SK-N-SH treated with all-trans-retinoic acid at 6 μM for 48 hours (cell line): ENCODE measurements around the gene KCNMA1.

Source experiments
- ATAC-seq: fragments of 200-7000 bp; cut with Tn5 transposase; 3 replicates; pipeline ENCODE4 v1.9.1; 2020; ENCODE audit warnings: mild to moderate bottlenecking, moderate library complexity
- ARNTL ChIP-seq: fragments of 450-650 bp; formaldehyde crosslinking; IDR thresholded peaks from 2 replicates; pipeline ENCODE4 v1.5.0; 2020; ENCODE audit warnings: low read depth, mild to moderate bottlenecking, moderate library complexity, borderline replicate concordance
- BACH2 ChIP-seq: fragments of 250-450 bp; sonication (Bioruptor Pico); IDR thresholded peaks from 2 replicates; pipeline ENCODE4 v1.9.0; 2021; ENCODE audit warnings: mild to moderate bottlenecking, borderline replicate concordance
- CREB5 ChIP-seq: fragments of 250-450 bp; sonication (Bioruptor Pico); IDR thresholded peaks from 2 replicates; pipeline ENCODE4 v1.5.1; 2020; ENCODE audit warnings: low read depth, mild to moderate bottlenecking, moderate library complexity
- CSDC2 ChIP-seq: fragments of 250-450 bp; sonication (Bioruptor Pico); IDR thresholded peaks from 2 replicates; pipeline ENCODE4 v1.5.0; 2020; ENCODE audit warnings: mild to moderate bottlenecking, moderate library complexity
- ESRRG ChIP-seq: fragments of 250-450 bp; sonication (Bioruptor Pico); IDR thresholded peaks from 2 replicates; pipeline ENCODE4 v1.6.1; 2021; ENCODE audit warnings: mild to moderate bottlenecking
- GLIS3 ChIP-seq: fragments of 250-450 bp; sonication (Bioruptor Pico); IDR thresholded peaks from 2 replicates; pipeline ENCODE4 v1.5.0; 2020; ENCODE audit warnings: mild to moderate bottlenecking, moderate library complexity
- ISL1 ChIP-seq: fragments of 250-450 bp; sonication (Bioruptor Pico); IDR thresholded peaks from 2 replicates; pipeline ENCODE4 v2.1.2; 2022; ENCODE audit warnings: mild to moderate bottlenecking, moderate library complexity
- OSR1 ChIP-seq: fragments of 250-450 bp; sonication (Bioruptor Pico); IDR thresholded peaks from 2 replicates; pipeline ENCODE4 v1.8.0; 2022; ENCODE audit warnings: moderate library complexity, mild to moderate bottlenecking, inconsistent platforms
- POU6F1 ChIP-seq: fragments of 250-450 bp; sonication (Bioruptor Pico); IDR thresholded peaks from 2 replicates; pipeline ENCODE4 v1.8.0; 2021; ENCODE audit warnings: low read depth, mild to moderate bottlenecking, moderate library complexity, borderline replicate concordance
- PPARA ChIP-seq: fragments of 250-450 bp; sonication (Bioruptor Pico); IDR thresholded peaks from 2 replicates; pipeline ENCODE4 v1.5.0; 2020; ENCODE audit warnings: mild to moderate bottlenecking, borderline replicate concordance
- RARB ChIP-seq: fragments of 250-450 bp; sonication (Bioruptor Pico); IDR thresholded peaks from 2 replicates; pipeline ENCODE4 v1.8.0; 2021; ENCODE audit warnings: mild to moderate bottlenecking, moderate library complexity
- SNAI2 ChIP-seq: fragments of 250-450 bp; sonication (Bioruptor Pico); IDR thresholded peaks from 2 replicates; pipeline ENCODE4 v1.5.0; 2020; ENCODE audit warnings: mild to moderate bottlenecking, moderate library complexity
- TCF4 ChIP-seq: fragments of 250-450 bp; sonication (Bioruptor Pico); IDR thresholded peaks from 2 replicates; pipeline ENCODE4 v1.8.0; 2021; ENCODE audit warnings: mild to moderate bottlenecking, moderate library complexity, borderline replicate concordance
- TOX ChIP-seq: fragments of 250-450 bp; sonication (Bioruptor Pico); IDR thresholded peaks from 2 replicates; pipeline ENCODE4 v1.8.0; 2021; ENCODE audit warnings: mild to moderate bottlenecking, moderate library complexity, borderline replicate concordance
- ZC3H10 ChIP-seq: fragments of 250-450 bp; sonication (Bioruptor Pico); IDR thresholded peaks from 2 replicates; pipeline ENCODE4 v1.5.1; 2021; ENCODE audit warnings: mild to moderate bottlenecking, moderate library complexity
- ZFP3 ChIP-seq: fragments of 250-450 bp; sonication (Bioruptor Pico); IDR thresholded peaks from 2 replicates; pipeline ENCODE4 v1.5.0; 2020; ENCODE audit warnings: mild to moderate bottlenecking, moderate library complexity
- ZNF565 ChIP-seq: fragments of 450-650 bp; formaldehyde crosslinking; conservative IDR thresholded peaks from 2 replicates; pipeline ENCODE4 v1.5.0; 2020; ENCODE audit warnings: low read depth, mild to moderate bottlenecking, moderate library complexity
- ZNF70 ChIP-seq: fragments of 450-650 bp; formaldehyde crosslinking; IDR thresholded peaks from 2 replicates; pipeline ENCODE4 v1.5.0; 2020; ENCODE audit warnings: mild to moderate bottlenecking, moderate library complexity
- ZNF8 ChIP-seq: fragments of 450-650 bp; formaldehyde crosslinking; IDR thresholded peaks from 2 replicates; pipeline ENCODE4 v1.5.0; 2020; ENCODE audit warnings: mild to moderate bottlenecking, moderate library complexity
- TF ChIP-seq, protein P1 (sequence below): fragments of 250-450 bp; sonication (Bioruptor Pico); IDR thresholded peaks from 2 replicates; pipeline ENCODE4 v1.5.1; 2021; ENCODE audit warnings: mild to moderate bottlenecking, moderate library complexity
- TF ChIP-seq, protein P2 (sequence below): fragments of 250-450 bp; sonication (Bioruptor Pico); IDR thresholded peaks from 2 replicates; pipeline ENCODE4 v1.8.0; 2020; ENCODE audit warnings: mild to moderate bottlenecking, moderate library complexity, borderline replicate concordance

KCNMA1 gene

DNA sequence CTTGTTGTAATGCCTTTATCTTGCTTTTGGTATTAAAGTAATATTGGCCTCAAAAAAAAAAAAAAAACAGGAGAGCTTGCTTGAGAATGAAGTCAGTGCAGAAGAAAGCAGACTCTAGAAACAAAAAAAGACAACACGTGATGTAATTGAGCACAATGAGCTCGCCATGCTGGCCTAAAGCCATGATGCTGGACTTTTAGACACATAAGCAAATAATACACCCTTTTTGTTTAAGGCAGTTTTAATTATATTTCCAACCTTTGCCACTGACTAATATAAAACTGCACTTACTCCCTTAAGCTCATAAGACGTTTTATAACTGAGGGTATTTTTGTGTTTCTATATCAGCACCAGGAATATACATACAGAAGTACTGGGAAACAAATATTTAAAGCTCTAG, 798.3 kb downstream of the KCNMA1 start:
- TF ChIP-seq ESRRG (no peak), TOX (no peak), ISL1 (CRISPR knock-in tag) (no peak), ARNTL (CRISPR knock-in tag) (no peak), ZNF70 (CRISPR knock-in tag) (no peak), SNAI2 (CRISPR knock-in tag) (no peak), GLIS3 (CRISPR knock-in tag) (no peak), ZFP3 (no peak), TCF4 (CRISPR knock-in tag) (no peak), ZNF565 (CRISPR knock-in tag) (no peak), ZC3H10 (no peak)
- TF ChIP-seq, protein P1, sequence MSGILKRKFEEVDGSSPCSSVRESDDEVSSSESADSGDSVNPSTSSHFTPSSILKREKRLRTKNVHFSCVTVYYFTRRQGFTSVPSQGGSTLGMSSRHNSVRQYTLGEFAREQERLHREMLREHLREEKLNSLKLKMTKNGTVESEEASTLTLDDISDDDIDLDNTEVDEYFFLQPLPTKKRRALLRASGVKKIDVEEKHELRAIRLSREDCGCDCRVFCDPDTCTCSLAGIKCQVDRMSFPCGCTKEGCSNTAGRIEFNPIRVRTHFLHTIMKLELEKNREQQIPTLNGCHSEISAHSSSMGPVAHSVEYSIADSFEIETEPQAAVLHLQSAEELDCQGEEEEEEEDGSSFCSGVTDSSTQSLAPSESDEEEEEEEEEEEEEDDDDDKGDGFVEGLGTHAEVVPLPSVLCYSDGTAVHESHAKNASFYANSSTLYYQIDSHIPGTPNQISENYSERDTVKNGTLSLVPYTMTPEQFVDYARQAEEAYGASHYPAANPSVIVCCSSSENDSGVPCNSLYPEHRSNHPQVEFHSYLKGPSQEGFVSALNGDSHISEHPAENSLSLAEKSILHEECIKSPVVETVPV (CRISPR knock-in tag) = no peak
- TF ChIP-seq, protein P2, sequence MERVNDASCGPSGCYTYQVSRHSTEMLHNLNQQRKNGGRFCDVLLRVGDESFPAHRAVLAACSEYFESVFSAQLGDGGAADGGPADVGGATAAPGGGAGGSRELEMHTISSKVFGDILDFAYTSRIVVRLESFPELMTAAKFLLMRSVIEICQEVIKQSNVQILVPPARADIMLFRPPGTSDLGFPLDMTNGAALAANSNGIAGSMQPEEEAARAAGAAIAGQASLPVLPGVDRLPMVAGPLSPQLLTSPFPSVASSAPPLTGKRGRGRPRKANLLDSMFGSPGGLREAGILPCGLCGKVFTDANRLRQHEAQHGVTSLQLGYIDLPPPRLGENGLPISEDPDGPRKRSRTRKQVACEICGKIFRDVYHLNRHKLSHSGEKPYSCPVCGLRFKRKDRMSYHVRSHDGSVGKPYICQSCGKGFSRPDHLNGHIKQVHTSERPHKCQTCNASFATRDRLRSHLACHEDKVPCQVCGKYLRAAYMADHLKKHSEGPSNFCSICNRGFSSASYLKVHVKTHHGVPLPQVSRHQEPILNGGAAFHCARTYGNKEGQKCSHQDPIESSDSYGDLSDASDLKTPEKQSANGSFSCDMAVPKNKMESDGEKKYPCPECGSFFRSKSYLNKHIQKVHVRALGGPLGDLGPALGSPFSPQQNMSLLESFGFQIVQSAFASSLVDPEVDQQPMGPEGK (CRISPR knock-in tag) = no peak
- no peak for ATAC-seq

DNA sequence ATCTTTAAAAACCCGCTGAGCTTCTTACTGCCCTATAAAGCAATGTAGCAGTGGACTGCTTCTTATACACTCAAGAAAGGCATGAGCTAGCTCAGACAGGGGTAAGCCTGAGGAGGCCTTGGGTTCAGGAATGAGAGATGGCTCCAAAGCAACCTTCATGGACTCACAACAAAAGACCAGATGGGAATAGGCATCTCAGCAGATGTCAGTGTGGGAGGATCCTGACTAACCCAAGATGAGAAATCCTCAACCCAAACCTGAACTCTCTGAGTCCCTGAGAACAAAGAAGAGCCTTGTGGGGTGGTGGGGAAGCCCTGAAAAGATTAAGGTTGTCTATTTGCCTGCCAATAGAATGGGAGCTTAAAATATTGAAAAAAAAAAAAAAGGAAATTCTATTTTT, 807.4 kb downstream of the KCNMA1 start:
- ATAC-seq = no peak
- no peak for TF ChIP-seq ZC3H10
- TF ChIP-seq PPARA = no peak
- no peak for TF ChIP-seq RARB
- no peak for TF ChIP-seq POU6F1
- TF ChIP-seq ZNF8 (CRISPR knock-in tag) = no peak
- no peak for TF ChIP-seq ARNTL (CRISPR knock-in tag)
- TF ChIP-seq CSDC2 (CRISPR knock-in tag) = no peak
- no peak for TF ChIP-seq ISL1 (CRISPR knock-in tag)
- TF ChIP-seq, protein P1 (CRISPR knock-in tag) = no peak
- TF ChIP-seq ZNF565 (CRISPR knock-in tag) = no peak
- TF ChIP-seq BACH2 (CRISPR knock-in tag) = no peak
- TF ChIP-seq ESRRG = no peak
- TF ChIP-seq CREB5 = no peak
- TF ChIP-seq ZNF70 (CRISPR knock-in tag) = no peak

- no peak for ATAC-seq
- TF ChIP-seq POU6F1 = no peak
- no peak for TF ChIP-seq GLIS3 (CRISPR knock-in tag)
- TF ChIP-seq, protein P1 (CRISPR knock-in tag) = no peak
- TF ChIP-seq PPARA = no peak
- TF ChIP-seq TCF4 (CRISPR knock-in tag) = no peak
- no peak for TF ChIP-seq CSDC2 (CRISPR knock-in tag)
- TF ChIP-seq TOX = no peak
- TF ChIP-seq CREB5 = no peak
- TF ChIP-seq SNAI2 (CRISPR knock-in tag) = no peak
- TF ChIP-seq ZNF70 (CRISPR knock-in tag) = no peak
- no peak for TF ChIP-seq ARNTL (CRISPR knock-in tag)
- no peak for TF ChIP-seq ISL1 (CRISPR knock-in tag)
- TF ChIP-seq ZFP3 = no peak
- TF ChIP-seq ZC3H10 = no peak
- no peak for TF ChIP-seq OSR1
- TF ChIP-seq ZNF8 (CRISPR knock-in tag) = no peak
- TF ChIP-seq ESRRG = no peak
- TF ChIP-seq RARB = no peak
- no peak for TF ChIP-seq BACH2 (CRISPR knock-in tag)
These were observed 807.9 kb downstream of the KCNMA1 start for GRCh38 chr10:76829724-76830123.
